ENCODE measurements around the gene SERTAD3.
A peak's percentile ranks its signal among the peaks of the same experiment; 100 is the strongest.
"Not testable (repeated sequence)": the region's sequence is repeated elsewhere in the genome, so short reads cannot be mapped to it uniquely, and the experiment has no call there.

The SERTAD3 gene, protein sequence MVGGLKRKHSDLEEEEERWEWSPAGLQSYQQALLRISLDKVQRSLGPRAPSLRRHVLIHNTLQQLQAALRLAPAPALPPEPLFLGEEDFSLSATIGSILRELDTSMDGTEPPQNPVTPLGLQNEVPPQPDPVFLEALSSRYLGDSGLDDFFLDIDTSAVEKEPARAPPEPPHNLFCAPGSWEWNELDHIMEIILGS

DNA sequence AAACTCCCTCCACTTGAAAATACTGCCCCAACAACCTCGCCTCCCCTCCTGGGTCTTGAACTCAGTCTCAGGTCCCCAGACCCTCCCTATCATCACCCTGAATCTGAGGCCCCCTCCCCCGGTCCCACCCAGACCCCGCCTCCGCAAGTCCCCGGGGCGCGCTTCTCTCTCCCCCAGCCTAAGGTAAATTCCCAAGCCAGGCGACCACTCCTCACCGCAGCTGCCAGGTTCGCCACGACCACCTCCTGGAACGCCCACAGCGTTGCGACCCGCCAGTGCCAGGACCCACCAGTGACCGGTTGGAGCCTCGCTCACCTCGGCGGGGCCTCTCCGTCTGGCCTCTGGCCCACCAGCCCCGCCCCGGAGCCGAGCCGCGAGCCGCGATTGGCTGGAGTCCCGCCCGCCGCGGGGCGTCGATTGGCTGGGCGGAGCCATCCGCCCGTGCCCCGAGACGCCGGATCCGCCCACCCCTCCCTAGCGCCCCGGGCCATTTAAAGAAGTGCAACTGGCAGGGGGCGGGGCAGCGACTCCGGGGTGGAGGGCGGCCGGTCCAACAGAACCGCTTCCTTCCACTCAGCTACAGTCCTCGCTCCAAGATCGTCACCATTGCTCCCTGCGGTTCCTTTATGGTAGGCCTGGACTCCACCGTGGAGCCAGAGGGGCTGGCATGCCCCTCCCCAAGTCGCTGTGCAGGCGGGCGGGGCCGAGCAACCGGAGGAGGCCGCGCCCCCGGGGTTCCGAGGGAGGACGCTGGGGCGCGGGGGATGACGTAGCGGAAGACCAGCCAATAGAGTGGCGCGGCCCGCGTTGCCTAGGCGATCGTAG lies at the start of gene SERTAD3:
SERTAD3 (minus strand) TSS at position 336 of the 825 bp plus-strand sequence. CDS start 2,255 bp downstream, outside the sequence.
- peak; percentile 96 to 97 for DNase-seq

DNA sequence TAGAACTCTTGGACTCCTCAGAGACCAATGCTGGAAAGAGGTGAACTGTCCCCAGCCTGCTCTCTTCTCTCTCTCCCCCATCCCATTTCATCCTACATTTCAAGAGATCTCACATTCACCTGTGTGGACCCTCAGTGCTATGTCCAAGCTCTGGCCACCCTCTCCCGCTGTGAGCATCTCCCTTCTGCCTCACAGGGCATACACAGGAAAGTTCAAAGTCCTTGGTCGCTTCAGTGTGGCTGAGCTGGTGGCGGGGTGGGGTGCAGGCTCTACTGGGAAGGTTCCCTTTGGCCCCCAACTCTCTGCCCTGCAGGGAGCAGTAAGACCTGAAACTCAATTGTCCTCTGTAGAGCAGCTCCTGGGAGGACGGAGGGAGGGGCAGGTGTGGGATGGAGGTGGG lies 49.6 kb upstream of the SERTAD3 start:
- no peak for DNase-seq

DNA sequence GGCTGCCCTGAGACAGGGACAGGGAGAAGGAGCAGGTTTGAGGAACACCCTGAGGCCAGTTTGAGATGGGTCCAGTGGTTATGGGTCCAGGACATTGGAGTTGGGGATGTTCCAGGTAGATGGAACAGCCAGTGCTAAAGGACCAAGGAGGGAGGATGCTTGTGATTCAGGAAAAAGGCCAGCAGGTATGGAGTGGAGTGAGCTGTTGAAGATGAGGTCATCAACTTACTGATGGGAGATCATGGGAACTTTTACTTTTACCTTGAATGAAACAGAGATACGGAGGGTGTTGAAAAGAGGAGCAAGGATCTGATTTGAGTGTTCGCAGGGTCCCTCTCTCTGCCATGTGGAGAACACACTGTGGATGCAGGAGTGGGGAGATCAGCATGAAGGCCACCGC lies 48.1 kb upstream of the SERTAD3 start:
- no peak for DNase-seq

DNA sequence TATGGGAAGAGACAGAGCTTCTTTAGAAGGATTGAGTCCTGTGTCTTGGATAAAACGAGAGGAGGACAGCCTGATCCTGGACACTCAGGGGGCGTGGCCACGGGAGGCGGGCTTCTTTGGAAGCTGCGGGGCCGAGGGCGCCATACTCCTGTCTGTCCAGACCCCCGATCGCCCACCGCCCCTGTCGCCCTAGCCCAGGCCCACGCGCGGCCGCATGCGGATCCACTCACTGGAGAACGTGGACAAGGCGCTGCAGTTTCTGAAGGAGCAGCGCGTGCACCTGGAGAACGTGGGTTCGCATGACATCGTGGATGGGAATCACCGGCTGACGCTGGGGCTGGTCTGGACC lies 45.7 kb upstream of the SERTAD3 start:
- DNase-seq = no peak

DNA sequence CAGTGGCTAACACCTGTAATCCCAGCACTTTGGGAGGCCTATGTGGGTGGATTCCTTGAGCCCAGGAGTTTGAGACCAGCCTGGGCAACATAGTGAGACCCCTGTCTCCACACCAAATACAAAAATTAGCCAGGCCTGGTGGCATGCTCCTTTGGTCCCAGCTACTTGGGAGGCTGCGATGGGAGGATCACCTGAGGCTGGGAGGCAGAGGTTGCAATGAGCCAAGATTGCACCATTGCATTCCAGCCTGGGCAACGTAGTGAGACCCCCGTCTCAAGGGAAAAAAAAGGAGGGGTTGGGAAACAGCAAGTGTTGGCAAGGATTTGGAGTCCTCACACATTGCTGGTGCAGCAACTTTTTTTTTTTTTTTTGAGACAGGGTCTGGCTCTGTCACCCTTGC lies 41.9 kb upstream of the SERTAD3 start:
- DNase-seq = no peak

DNA sequence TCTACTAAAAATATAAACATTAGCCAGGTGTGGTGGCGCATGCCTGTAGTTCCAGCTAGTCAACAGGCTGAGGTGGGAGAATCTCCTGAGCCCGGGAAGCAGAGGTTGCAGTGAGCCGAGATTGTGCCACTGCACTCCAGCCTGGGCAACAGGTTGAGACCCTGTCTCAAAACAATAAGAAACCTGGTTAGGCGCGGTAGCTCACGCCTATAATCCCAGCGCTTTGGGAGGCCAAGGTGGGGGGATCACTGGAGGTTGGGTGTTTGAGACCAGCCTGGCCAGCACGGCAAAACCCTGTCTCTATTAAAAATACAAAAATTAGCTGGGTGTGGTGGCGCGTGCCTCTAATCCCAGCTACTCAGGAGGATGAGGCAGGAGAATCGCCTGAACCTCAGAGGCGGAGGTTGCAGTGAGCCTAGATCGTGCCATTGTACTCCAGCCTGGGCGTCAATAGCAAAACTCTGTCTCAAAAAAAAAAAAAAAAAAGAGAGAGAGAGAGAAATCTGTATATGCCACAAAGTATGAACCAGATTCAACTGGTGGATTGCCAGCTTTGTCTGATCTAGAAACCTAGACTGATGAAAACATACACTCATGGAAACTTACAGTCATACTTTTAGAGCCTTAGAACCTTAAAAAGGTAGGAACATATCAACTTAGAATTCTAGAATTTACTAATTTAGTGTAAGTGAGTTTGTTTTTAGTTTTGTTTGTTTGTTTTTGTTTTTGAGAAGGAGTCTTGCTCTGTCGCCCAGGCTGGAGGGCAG lies 31.9 kb upstream of the SERTAD3 start:
- DNase-seq = not testable (repeated sequence)

DNA sequence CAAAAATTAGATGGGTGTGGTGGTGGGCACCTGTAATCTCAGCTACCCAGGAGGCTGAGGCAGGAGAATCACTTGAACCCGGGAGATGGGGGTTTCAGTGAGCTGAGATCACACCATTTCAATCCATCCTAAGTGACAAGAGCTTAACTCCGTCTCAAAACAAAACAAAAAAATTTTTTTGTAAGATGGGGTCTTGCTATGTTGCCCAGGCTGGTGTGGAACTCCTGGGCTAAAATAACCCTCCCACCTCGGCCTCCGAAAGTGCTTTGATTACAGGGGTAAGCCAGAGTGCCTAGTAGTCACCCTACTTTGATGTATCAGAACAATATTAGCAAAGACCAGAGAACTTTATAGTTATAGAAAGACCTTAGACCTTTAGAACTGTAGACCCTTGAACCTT lies 30.6 kb upstream of the SERTAD3 start:
- no peak for DNase-seq

DNA sequence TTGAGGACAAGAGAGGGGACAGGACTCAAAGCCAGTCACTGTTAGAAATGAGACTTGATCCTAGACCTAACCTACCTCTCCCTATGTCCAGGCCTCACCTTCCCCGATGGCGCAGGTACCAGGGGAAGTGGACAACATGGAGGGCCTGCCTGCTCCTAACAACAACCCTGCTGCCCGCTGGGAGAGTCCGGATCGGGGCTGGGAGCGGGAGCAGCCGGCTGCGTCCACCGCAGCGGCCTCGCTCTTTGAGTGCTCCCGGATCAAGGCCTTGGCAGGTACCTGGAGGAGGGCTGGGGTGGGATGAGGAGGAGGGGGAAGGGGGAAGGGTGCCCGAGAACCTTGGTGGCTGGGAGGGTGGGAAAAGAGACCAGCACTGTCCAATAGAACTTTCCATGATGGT lies 28.4 kb upstream of the SERTAD3 start:
- DNase-seq = no peak

DNA sequence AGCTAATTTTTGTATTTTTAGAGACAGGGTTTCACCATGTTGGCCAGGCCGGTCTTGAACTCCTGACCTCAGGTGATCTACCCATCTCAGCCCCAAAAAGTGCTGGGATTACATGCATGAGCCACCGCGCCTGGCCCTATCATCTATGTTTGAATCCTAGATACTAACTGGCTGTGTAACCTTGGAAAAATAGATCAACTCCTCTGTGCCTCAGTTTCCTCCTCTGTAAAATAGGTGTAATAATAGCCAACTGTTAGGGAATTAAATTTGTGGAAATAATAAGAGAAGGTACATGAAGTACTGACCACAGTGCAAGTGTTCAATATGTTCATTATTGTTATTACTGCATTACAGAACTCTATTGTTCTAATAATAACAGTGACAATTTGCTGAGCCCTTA lies 27.0 kb upstream of the SERTAD3 start:
- no peak for DNase-seq

DNA sequence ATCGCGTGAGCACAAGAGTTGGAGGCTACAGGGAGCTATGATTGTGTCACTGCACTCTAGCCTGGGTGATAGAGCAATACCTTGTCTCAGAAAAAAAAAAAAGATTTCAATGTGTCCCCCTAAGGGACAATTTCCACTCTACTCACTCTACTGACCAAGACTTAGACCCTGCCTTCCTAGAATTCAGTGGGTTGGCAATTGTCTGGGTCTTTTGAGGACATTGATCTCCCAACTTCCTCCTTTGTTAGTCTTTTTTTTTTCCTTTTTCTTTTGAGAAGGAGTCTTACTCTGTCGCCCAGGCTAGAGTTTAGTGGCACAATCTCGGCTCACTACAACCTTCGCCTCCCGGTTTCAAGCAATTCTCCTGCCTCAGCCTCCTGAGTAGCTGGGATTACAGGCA lies 24.9 kb upstream of the SERTAD3 start:
- DNase-seq = peak in 1 of 2 donors; percentile 16

DNA sequence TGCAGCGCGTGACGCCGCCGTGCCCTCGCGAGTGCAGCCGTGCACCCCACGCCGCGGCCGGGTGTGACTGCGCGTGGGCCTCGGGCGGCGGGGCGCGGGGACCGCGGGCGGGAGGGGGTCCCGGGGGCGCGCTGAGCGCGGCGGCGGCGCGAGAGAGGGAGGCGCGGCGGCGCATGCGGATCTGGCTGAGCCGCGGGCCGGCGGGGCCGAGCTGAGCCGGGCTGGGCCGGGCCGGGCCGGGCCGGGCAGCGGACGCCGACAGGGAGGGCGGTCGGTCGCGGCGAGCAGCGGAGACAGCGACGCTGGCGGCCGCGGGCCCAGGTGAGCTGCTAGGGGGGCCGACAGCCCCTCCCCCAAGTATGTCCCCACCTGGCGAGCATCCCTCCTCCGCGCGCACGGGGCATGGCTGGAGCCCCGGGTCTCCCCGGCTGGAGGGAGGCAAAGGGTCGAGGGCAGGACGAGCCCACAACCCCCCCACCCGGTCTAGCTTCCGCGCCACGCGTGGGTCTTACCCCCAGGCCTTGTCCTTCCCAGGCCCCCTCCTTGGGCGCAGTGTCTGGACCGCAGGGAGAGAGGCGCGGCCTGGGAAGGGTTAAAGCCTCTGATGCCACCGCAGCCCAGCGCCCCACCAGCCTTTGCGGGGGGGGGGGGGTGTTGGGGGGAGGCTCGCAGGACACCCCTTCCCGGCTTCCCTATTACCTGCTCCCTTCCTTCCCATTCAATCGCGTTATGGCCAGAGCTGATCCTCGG lies 23.0 kb upstream of the SERTAD3 start, which contains the start of gene SPTBN4:
SPTBN4 (plus strand) TSS at position 17 of the 750 bp plus-strand sequence. CDS start 5,621 bp downstream, outside the sequence.
- no peak for DNase-seq

DNA sequence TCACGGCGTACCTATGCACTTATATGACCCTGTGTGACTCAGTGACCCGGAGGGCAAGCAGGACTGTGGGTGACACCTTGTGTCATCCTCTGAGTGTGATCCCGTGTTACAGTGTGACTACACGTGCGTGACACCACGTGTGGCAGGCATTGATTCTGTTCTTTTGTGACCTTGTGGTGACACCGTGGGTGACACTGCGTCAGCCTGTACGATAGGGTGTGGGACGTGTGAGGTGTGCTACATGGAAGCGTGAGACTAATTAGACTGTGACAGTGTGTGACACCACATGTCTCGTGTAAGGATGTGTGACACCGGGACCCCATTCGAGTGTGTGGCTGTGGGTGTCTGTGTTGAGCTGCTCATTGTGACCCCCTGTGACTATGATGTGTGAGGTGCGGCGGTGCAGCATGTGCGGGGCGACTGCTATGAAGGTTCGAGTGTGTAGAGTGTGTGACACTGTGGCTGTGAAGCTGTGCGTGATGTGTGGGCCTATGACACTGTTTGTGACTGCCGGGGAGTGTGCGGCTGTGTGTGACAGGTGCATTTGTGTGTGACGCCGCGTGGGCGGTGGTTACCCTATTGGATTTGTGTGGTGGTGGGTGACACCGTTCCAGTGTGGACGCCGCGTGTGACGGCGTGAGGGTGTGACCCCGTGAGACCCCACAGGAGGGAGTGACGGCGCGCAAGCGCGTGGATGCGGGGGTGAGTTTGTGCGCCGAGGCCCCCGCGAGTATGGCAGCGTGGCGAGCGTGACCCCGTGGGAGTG lies 22.3 kb upstream of the SERTAD3 start:
- peak in 1 of 2 donors; percentile 72 for DNase-seq

DNA sequence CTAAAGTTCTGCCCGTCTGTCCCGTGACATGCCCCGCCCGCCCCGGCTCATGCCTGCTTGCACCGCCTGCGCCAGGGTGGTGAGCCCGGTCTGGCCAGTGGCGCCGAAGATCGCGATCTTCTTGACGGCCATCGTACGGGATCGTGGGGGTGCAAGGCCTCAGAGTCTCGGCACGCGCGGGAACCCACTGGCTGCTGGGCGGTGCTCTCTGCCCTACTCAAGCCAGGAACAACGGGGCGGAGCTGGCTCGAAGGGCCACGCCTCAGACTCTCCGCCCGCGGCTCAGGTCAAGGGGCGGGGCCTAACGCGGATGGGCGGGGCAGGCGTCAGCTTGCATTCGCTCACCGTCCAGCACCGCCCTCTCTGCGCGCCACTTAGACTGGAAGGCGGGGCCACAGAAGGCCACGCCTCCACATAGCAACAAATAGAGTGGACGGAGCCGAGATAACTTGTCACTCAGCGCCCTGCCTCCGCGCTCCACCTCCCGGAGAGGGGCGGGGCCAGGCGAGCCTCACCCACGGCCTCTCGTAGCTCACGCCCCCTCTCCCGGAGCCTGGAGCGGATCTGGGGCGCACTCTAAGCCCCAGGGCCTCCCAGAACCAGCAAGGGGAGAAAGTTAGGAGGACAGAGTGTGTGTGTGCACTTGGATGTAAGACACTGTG lies 21.6 kb upstream of the SERTAD3 start, which contains the start of gene BLVRB:
BLVRB (minus strand) TSS at position 189 of the 662 bp plus-strand sequence; CDS start at position 132, 57 bp downstream.
- peak; percentile 99 to 100 for DNase-seq

DNA sequence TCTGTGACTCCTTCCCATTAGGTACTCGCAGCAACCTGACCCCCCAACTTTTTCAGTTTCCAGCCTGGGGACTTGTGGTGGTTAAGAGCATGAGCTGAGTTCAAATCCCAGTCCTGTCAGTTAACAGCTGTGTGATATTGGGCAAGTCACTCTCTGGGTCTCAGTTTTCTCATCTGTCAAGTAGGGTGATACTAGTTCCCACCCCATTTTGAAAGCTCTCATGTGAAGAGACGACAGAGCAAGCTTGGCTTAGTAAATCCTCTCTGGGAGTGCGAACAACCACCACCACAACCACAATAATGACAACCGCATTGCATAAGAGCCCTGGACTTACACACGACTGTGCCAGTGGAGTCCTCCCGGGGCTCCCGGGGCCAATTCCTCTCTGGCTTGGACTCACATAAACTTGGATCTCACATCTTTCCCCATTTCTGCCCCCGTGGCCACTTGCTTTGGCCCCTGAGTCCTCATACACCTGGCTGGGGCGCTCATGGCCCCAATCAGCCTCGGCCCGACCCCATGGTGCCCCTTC lies 21.0 kb upstream of the SERTAD3 start:
- DNase-seq = peak; percentile 71 to 78

DNA sequence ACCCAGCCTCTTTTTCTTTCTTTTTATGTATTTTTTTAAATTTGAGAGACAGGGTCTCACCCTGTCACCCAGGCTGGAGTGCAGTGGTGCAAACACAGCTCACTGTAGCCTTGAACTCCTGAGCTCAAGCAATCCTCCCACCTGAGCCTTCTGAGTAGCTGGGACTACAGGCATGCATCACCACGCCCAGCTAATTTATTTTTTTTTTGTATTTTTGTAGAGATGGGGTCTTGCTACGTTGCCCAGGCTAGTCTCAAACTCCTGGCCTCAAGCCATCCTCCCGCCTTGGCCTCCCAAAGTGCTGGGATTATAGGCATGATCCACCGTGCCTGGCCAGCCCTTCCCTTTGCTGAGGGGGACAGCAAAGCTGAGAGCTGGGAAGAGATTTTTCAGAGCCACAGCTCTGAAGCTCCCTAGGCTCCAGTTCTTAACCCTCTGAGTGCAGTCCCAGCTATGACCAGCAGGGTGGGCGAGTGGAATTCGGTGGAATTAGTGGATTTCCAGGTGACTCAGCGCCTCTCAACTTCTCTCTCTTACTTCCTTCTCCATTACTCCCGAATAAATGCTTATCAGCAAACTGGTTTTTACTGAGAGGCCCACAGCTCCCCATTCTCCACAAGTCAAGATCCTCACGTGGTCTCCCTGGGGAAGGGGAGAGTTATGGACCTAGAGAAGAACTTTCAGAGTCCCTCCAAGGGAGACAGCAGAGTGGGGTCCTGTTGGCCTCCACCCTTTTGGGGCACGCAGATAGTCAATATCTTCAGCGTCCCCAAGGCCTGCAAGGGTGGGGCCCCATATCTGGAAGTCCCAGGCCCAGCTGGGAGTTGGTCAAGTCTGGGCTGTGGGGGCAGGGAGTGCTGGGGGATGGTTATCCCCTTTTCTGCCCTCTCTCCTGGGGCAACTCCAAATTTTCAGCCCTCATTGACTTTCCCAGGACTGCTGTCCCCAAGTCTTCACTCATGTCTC lies 20.2 kb upstream of the SERTAD3 start:
- peak; percentile 86 to 99 for DNase-seq

DNA sequence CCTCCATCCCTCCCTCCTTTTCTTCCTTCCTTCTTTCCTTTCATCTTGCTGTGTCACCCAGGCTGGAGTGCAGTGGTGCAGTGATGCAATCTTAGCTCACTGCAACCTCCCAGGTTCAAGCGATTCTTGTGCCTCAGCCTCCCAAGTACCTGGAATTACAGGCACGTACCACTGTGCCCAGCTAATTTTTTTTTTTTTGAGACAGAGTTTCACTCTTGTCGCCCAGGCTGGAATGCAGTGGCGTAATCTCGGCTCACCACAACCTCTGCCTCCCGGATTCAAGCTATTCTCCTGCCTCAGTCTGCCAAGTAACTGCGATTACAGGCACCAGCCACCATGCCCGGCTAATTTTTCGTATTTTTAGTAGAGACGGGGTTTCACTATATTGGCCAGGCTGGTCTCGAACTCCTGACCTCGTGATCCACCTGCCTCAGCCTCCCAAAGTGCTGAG lies 19.5 kb upstream of the SERTAD3 start:
- not testable (repeated sequence) for DNase-seq

DNA sequence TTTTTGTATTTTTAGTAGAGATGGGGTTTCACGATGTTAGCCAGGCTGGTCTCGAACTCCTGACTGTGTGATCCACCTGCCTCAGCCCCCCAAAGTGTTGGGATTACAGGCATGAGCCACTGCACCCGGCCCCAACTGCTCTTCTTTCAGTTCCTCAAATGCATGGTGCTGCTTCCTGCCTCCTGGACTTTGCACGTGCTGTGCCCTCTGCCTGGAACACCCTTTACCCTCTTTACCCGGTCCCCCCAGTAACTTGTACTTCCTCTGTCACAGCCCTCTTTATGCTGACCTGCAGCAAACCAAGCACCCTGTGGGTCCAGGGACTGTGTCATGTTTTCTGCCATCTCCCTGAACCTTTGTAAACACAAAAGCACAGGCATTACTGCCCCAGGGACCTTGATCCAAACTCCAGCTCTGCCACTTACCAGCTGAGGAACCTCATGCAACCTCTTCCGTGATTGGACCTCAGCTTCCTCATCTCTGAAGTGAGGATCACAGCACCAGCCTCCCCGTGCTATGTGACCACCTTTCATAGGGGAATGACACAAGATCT lies 17.6 kb upstream of the SERTAD3 start:
- peak; percentile 47 to 50 for DNase-seq

DNA sequence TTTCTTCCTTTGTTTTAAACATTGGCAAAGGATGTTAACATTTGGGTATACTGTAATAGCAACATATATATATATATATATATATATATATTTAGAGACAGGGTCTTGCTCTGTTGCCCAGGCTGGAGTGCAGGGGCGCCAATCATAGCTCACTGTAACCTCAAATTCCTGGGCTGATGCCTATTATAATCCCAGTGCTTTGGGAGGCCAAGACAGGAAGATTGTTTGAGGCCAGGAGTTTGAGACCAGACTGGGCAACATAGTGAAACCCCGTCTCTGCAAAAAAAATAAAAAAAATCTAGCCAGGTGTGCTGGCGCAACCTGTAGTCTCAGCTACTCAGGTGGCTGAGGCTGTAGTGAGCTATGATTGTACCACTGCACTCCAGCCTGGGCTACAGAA lies 16.1 kb upstream of the SERTAD3 start:
- no peak for DNase-seq

DNA sequence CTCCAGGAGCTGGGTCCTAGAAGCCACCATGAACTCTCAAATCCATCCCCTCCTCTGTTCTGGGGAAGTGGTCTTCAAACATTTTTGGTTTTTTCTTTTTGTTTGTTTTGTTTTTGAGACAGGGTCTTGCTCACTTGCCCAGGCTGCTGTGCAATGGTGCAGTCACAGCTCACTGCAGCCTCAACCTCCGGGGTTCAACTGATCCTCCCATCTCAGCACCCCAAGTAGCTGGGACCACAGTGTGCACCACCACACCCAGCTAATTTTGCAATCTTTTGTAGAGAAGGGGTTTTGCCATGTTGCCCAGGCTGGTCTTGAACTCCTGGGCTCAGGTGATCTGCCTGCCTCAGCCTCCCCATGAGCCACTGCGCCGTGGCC lies 14.5 kb upstream of the SERTAD3 start:
- DNase-seq = no peak
